Panc1 (cell line): Measurements from ENCODE around the gene SSUH2. TPM values are rescaled to one million over a fixed set of nuclear protein-coding genes. Genes with fewer than 3 reads are reported as not detected.

Source experiments
- ATAC-seq: fragments of 200-7000 bp; cut with Tn5 transposase; 2 replicates; pipeline ENCODE4 v1.9.1; 2020; ENCODE audit warnings: mild to moderate bottlenecking, moderate library complexity
- BruUV-seq: library from RNA; stranded (reverse); fragments of 400-500 nt; replicated peaks from 2 replicates; lab custom pipeline; 2021; lab: Mats Ljungman, UMichigan
- CTCF ChIA-PET: fragments of 300-600 bp; sonication (Branson Sonifier 250); formaldehyde crosslinking; loops from one replicate; lab custom pipeline; 2022; ENCODE audit warnings: antibody characterized with exemption; lab: Charles Lee
- POLR2A ChIA-PET: fragments of 300-600 bp; sonication (Branson Sonifier 250); formaldehyde crosslinking; loops from one replicate; lab custom pipeline; 2022; ENCODE audit warnings: antibody characterized with exemption; lab: Charles Lee
- DNase-seq: peaks from one replicate; pipeline ENCODE4 v3.0.0-alpha.2; 2010; ENCODE audit warnings: low read depth, low spot score
- H3K27ac ChIP-seq: 2 replicates; pipeline ENCODE4 v1.5.1; 2011; ENCODE audit warnings: mild to moderate bottlenecking, low read length, inconsistent platforms
- H3K27me3 ChIP-seq: fragments of 200-500 bp; sonication (Bioruptor generic); 2 replicates; pipeline ENCODE4 v1.6.0; 2014; ENCODE audit warnings: low read length, inconsistent platforms; ENCODE audit not compliant: control insufficient read depth, insufficient read depth
- H3K36me3 ChIP-seq: fragments of 200-500 bp; sonication (Bioruptor generic); 2 replicates; pipeline ENCODE4 v1.5.1; 2014; ENCODE audit warnings: inconsistent platforms, mild to moderate bottlenecking, low read length, moderate library complexity; ENCODE audit not compliant: control insufficient read depth, insufficient read depth
- H3K4me1 ChIP-seq: 2 replicates; pipeline ENCODE4 v1.5.1; 2011; ENCODE audit warnings: inconsistent platforms, mild to moderate bottlenecking, low read length, moderate library complexity; ENCODE audit not compliant: control insufficient read depth, insufficient read depth
- H3K4me3 ChIP-seq, 2 experiments: 2 replicates each; pipeline ENCODE4 v1.5.1; 2011 to 2012; ENCODE audit warnings: low read depth in 2 of 2, low read length in 2 of 2, mild to moderate bottlenecking in 2 of 2, inconsistent platforms in 1 of 2, moderate library complexity in 1 of 2
- H3K9me3 ChIP-seq: fragments of 200-500 bp; sonication (Bioruptor generic); 2 replicates; pipeline ENCODE4 v1.5.1; 2014; ENCODE audit warnings: low read depth, mild to moderate bottlenecking, inconsistent platforms, low read length, moderate library complexity; ENCODE audit not compliant: control insufficient read depth, insufficient read depth
- POLR2AphosphoS5 ChIP-seq: IDR thresholded peaks from 2 replicates; pipeline ENCODE4 v1.6.1; 2012; ENCODE audit warnings: mild to moderate bottlenecking, low read depth, low read length, moderate library complexity
- SIN3A ChIP-seq: IDR thresholded peaks from 2 replicates; pipeline ENCODE4 v1.6.1; 2012; ENCODE audit warnings: low read depth, mild to moderate bottlenecking, low read length, moderate library complexity, borderline replicate concordance; ENCODE audit not compliant: insufficient read depth
- TCF7L2 ChIP-seq: IDR thresholded peaks from 2 replicates; pipeline ENCODE4 v1.6.1; 2011; ENCODE audit warnings: mild to moderate bottlenecking, low read depth, low read length, inconsistent platforms
- in situ Hi-C: cut with HindIII; loops from 2 replicates; pipeline ENCODE4 v1.10.0; 2016; ENCODE audit warnings: low sequenced_read_pairs, low pct_unique_long_range_greater_than_20kb
- intact Hi-C: fragments of 100-400 bp; cut with micrococcal nuclease; formaldehyde crosslinking; loops from one replicate; pipeline ENCODE4 v1.10.0; 2022; ENCODE audit not compliant: unreplicated experiment
- total RNA-seq: library from RNA; stranded (reverse); gene quantifications from one replicate; pipeline ENCODE4 v1.2.1, GENCODE V29; 2021; ENCODE audit not compliant: unreplicated experiment
- TF ChIP-seq, protein P1 (sequence below), 2 experiments: IDR thresholded peaks; 2 replicates each; pipeline ENCODE4 v1.6.1; 2011 to 2012; ENCODE audit warnings: low read depth in 2 of 2, control low read depth in 1 of 2, low read length in 1 of 2, mild to moderate bottlenecking in 1 of 2, moderate library complexity in 1 of 2; ENCODE audit not compliant: insufficient read depth in 1 of 2
- TF ChIP-seq, protein P2 (sequence below): fragments of 450-650 bp; IDR thresholded peaks from 2 replicates; pipeline ENCODE4 v1.5.1; 2017; ENCODE audit warnings: mild to moderate bottlenecking

SSUH2 gene
- total RNA-seq, 1 experiment from 2014 or later = not detected

DNA sequence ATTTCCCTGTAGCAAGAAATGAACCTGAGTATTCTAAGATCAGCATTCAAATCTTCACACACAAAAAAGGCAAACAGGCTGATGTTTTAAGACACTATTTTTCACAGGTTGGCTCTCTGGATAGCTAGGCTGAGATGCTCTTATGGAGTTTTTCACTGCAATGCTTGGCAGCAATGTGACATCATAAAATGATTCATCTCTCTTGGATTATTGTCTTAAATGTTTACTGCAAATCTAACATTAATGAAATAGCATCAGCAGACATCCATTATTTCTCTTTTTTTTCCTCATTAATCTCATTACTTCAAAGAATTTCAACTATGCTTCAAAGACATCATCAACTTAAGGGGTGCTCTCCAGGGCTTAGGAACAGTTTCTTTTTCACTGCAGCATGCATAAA, 23.6 kb upstream of the SSUH2 start:
- ChIA-PET POLR2A (no interaction called here), CTCF (no interaction called here)
- Histone ChIP-seq H3K36me3 (no peaks in the 10 kb centered on the region), H3K27me3 (no peaks in the 10 kb centered on the region), H3K4me3 (no peak overlapping the region), H3K9me3 (no peaks in the 10 kb centered on the region), H3K4me1 (no peaks in the 10 kb centered on the region), H3K27ac (no peak overlapping the region)
- BruUV-seq = no TSS peak
- no peak for DNase-seq
- TF ChIP-seq SIN3A (no peak), POLR2AphosphoS5 (no peak), TCF7L2 (no peak)
- TF ChIP-seq, protein P1, sequence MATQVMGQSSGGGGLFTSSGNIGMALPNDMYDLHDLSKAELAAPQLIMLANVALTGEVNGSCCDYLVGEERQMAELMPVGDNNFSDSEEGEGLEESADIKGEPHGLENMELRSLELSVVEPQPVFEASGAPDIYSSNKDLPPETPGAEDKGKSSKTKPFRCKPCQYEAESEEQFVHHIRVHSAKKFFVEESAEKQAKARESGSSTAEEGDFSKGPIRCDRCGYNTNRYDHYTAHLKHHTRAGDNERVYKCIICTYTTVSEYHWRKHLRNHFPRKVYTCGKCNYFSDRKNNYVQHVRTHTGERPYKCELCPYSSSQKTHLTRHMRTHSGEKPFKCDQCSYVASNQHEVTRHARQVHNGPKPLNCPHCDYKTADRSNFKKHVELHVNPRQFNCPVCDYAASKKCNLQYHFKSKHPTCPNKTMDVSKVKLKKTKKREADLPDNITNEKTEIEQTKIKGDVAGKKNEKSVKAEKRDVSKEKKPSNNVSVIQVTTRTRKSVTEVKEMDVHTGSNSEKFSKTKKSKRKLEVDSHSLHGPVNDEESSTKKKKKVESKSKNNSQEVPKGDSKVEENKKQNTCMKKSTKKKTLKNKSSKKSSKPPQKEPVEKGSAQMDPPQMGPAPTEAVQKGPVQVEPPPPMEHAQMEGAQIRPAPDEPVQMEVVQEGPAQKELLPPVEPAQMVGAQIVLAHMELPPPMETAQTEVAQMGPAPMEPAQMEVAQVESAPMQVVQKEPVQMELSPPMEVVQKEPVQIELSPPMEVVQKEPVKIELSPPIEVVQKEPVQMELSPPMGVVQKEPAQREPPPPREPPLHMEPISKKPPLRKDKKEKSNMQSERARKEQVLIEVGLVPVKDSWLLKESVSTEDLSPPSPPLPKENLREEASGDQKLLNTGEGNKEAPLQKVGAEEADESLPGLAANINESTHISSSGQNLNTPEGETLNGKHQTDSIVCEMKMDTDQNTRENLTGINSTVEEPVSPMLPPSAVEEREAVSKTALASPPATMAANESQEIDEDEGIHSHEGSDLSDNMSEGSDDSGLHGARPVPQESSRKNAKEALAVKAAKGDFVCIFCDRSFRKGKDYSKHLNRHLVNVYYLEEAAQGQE (IDR thresholded peaks at IDR 0.05; ENCODE audit: insufficient read depth in 1 of 2, low read depth in 2 of 2, low read length in 1 of 2) = no peak
- TF ChIP-seq, protein P2, sequence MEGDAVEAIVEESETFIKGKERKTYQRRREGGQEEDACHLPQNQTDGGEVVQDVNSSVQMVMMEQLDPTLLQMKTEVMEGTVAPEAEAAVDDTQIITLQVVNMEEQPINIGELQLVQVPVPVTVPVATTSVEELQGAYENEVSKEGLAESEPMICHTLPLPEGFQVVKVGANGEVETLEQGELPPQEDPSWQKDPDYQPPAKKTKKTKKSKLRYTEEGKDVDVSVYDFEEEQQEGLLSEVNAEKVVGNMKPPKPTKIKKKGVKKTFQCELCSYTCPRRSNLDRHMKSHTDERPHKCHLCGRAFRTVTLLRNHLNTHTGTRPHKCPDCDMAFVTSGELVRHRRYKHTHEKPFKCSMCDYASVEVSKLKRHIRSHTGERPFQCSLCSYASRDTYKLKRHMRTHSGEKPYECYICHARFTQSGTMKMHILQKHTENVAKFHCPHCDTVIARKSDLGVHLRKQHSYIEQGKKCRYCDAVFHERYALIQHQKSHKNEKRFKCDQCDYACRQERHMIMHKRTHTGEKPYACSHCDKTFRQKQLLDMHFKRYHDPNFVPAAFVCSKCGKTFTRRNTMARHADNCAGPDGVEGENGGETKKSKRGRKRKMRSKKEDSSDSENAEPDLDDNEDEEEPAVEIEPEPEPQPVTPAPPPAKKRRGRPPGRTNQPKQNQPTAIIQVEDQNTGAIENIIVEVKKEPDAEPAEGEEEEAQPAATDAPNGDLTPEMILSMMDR = no peak
- in situ Hi-C loops = no loop called here
- no peak for ATAC-seq
- intact Hi-C loops = no loop called here

DNA sequence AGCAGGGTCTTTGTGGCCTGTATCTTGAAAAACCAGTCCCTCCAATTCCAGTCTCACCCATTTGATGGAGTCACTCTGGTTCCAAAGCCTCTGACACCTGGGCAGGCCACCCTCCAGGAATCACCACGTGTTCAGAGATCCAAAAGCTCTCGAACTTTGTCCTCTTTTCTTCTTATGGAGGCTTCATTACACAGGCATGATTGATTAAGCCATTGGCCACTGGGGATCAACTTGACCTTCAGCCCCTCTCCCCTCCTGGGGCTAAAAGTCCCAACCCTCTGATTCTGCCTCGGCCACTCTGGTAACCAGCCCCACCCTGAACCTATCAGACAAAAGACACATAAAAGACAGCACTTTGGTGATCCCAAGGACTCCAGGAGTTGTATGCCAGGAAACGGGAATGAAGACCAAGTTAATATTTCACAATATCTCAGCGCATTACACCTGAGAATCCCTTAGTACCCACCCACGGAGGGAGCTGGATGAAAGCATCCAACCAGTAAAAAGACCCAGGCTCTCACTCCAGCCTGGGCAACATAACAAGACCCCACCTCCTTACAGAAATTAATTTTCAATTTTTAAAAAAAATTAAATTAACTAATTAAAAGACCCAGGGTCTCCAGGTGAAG, 23.0 kb upstream of the SSUH2 start:
- Histone ChIP-seq H3K9me3 (no peaks in the 10 kb centered on the region), H3K27ac (no peak overlapping the region), H3K36me3 (no peaks in the 10 kb centered on the region), H3K4me3 (no peak overlapping the region), H3K4me1 (no peaks in the 10 kb centered on the region), H3K27me3 (no peaks in the 10 kb centered on the region)
- POLR2A ChIA-PET = no interaction called here
- intact Hi-C loops = no loop called here
- ATAC-seq (no peak), DNase-seq (no peak)
- in situ Hi-C loops = no loop called here
- CTCF ChIA-PET = no interaction called here
- no TSS peak for BruUV-seq
- TF ChIP-seq POLR2AphosphoS5 (no peak), TCF7L2 (no peak), SIN3A (no peak)
- TF ChIP-seq, protein P1 (IDR thresholded peaks at IDR 0.05; ENCODE audit: insufficient read depth in 1 of 2, low read depth in 2 of 2, low read length in 1 of 2) = no peak
- TF ChIP-seq, protein P2 = no peak
